ENCODE measurements around the gene CMIP.
A peak's percentile ranks its signal among the peaks of the same experiment; 100 is the strongest.

Gene CMIP

DNA sequence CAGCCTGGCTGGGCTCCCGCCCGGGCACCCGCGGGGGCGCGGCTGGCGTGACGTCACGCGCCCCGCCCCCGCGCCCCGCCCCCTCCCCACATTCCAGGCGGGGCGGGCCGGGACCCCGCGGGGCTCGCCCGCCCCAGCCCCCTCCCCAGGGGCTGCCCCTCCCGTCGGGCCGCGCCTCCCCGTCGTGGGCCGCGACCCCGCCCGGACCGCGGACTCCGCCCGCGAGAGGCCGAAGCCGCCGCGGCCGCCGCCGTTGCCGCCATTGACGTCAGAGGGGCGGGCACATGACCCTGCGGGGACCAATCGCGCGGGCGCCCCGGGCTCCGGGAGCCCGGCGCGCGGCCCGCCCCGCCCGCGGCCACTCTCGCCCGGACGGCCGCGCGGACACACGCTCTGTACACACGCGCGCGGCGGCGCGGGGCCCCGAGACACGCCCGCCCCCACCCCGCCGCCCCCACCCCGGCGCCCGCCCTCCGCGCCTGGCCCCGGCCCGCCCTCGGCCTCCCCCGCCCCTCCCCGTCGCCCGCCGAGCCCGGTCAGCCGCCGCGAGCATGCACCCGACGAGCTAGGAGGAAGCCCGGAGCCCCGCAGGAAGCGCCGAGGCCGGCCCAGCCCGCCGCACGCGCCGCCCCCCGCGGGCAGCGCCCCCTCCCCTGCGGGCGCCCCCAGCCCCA is at the start of gene CMIP:
Gene CMIP, plus strand, starts transcription at position 361 of the 674 bp plus-strand sequence.
- TF ChIP-seq TAF1 (IDR thresholded peaks at IDR 0.05; ENCODE audit: low read depth) (no peak; the same call in 1 of the 2 replicates), EP300 (IDR thresholded peaks at IDR 0.05; ENCODE audit: borderline replicate concordance) (no peak), CREB1 (IDR thresholded peaks at IDR 0.05; ENCODE audit: low read depth) (0 out of 2 replicates have a peak, but pooled peaks have one; percentile 35), CEBPB (IDR thresholded peaks at IDR 0.05) (no peak), NFIC (IDR thresholded peaks at IDR 0.05) (no peak), RAD21 (IDR thresholded peaks at IDR 0.05; ENCODE audit: low read depth) (no peak), FOXM1 (IDR thresholded peaks at IDR 0.05; ENCODE audit: borderline replicate concordance, low read depth) (no peak), YY1 (IDR thresholded peaks at IDR 0.05; ENCODE audit: low read depth) (no peak), EGR1 (IDR thresholded peaks at IDR 0.05) (no peak), TCF12 (IDR thresholded peaks at IDR 0.05; ENCODE audit: low read depth) (no peak), ZBTB7A (IDR thresholded peaks at IDR 0.05; ENCODE audit: low read depth) (peak; percentile 40; the same call in 1 of the 2 replicates), TEAD4 (IDR thresholded peaks at IDR 0.05) (no peak)
- TF ChIP-seq, protein P1, sequence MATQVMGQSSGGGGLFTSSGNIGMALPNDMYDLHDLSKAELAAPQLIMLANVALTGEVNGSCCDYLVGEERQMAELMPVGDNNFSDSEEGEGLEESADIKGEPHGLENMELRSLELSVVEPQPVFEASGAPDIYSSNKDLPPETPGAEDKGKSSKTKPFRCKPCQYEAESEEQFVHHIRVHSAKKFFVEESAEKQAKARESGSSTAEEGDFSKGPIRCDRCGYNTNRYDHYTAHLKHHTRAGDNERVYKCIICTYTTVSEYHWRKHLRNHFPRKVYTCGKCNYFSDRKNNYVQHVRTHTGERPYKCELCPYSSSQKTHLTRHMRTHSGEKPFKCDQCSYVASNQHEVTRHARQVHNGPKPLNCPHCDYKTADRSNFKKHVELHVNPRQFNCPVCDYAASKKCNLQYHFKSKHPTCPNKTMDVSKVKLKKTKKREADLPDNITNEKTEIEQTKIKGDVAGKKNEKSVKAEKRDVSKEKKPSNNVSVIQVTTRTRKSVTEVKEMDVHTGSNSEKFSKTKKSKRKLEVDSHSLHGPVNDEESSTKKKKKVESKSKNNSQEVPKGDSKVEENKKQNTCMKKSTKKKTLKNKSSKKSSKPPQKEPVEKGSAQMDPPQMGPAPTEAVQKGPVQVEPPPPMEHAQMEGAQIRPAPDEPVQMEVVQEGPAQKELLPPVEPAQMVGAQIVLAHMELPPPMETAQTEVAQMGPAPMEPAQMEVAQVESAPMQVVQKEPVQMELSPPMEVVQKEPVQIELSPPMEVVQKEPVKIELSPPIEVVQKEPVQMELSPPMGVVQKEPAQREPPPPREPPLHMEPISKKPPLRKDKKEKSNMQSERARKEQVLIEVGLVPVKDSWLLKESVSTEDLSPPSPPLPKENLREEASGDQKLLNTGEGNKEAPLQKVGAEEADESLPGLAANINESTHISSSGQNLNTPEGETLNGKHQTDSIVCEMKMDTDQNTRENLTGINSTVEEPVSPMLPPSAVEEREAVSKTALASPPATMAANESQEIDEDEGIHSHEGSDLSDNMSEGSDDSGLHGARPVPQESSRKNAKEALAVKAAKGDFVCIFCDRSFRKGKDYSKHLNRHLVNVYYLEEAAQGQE (IDR thresholded peaks at IDR 0.05; ENCODE audit: low read depth): no peak
- TF ChIP-seq, protein P2, sequence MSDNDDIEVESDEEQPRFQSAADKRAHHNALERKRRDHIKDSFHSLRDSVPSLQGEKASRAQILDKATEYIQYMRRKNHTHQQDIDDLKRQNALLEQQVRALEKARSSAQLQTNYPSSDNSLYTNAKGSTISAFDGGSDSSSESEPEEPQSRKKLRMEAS (IDR thresholded peaks at IDR 0.05): no peak
- TF ChIP-seq, protein P3, sequence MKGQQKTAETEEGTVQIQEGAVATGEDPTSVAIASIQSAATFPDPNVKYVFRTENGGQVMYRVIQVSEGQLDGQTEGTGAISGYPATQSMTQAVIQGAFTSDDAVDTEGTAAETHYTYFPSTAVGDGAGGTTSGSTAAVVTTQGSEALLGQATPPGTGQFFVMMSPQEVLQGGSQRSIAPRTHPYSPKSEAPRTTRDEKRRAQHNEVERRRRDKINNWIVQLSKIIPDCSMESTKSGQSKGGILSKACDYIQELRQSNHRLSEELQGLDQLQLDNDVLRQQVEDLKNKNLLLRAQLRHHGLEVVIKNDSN (IDR thresholded peaks at IDR 0.05): peak; percentile 86

DNA sequence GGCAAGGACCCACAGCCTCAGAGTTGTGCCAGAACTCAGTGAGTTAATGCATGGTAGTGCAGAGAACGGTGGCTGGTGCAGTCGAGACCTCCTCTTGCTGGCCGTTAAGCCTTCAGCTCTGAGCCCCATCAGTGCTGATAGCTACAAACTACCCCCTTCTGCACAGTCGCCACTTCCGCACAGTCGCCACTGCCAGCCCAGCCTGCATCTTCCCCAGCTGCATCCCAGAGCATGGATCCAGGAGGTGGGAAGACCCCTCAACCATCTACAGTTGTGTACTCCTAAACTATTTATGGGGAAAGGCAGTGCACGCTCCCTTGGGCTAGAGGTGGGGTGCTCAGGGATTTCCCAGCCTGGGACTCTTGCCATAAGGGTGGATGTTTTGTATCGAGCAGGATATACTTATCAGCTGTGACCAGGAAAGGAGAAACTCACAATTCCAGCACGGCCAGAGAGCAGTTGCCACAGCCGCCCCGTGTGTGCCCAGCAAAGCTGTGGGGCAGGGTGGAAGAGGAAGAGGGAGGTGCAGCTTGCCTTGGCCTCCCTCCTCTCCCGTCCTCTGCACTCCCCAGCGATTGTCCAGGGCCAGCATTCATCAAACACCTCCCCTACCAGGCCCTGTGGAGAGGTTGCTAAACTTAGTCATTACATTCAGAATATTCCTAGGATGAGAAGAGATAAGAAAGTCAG is 49.5 kb upstream of the CMIP start:
- TF ChIP-seq TEAD4 (IDR thresholded peaks at IDR 0.05): no peak

DNA sequence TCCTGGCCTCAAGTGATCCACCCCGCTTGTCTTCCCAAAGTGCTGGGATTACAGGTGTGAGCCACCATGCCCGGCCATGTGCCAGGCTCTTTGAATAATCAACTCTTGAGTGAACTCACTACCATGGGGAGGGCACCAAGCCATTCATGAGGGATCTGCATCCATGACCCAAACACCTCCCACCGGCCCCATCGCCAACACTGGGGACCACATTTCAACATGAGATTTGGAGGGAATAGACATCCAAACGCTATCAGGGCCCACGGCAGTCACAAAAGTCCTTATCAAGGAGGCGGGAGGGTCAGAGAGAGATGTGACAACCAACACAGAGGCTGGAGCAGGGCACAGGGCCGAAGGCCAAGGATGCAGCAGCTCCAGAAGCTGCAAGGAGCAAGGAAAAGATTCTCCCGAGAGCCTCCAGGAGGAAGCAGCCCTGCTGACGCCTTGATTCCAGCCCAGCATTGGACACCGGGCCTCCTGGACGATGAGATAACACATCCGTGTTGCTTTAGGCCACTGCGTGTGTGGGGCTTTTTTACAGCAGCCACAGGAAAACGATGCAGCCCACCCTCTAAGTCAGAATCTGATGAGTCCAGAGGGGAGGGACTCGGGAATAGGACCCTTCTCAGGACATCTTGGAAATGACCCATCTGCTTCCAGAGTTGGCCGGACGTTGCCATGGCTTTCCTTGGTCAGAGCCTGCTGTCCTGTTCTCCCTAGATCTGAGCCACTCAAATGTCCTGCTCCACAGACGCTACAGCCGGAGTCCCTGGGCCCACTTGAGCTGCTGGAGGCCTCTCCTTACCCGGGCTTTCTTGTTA is 47.3 kb upstream of the CMIP start:
- TF ChIP-seq CEBPB (IDR thresholded peaks at IDR 0.05): no peak
- TF ChIP-seq YY1 (IDR thresholded peaks at IDR 0.05; ENCODE audit: low read depth): no peak
- TF ChIP-seq TCF12 (IDR thresholded peaks at IDR 0.05; ENCODE audit: low read depth): no peak
- TF ChIP-seq RAD21 (IDR thresholded peaks at IDR 0.05; ENCODE audit: low read depth): no peak
- no peak for TF ChIP-seq EP300 (IDR thresholded peaks at IDR 0.05; ENCODE audit: borderline replicate concordance)
- no peak for TF ChIP-seq FOXM1 (IDR thresholded peaks at IDR 0.05; ENCODE audit: borderline replicate concordance, low read depth)
- TF ChIP-seq, protein P2 (IDR thresholded peaks at IDR 0.05): no peak

DNA sequence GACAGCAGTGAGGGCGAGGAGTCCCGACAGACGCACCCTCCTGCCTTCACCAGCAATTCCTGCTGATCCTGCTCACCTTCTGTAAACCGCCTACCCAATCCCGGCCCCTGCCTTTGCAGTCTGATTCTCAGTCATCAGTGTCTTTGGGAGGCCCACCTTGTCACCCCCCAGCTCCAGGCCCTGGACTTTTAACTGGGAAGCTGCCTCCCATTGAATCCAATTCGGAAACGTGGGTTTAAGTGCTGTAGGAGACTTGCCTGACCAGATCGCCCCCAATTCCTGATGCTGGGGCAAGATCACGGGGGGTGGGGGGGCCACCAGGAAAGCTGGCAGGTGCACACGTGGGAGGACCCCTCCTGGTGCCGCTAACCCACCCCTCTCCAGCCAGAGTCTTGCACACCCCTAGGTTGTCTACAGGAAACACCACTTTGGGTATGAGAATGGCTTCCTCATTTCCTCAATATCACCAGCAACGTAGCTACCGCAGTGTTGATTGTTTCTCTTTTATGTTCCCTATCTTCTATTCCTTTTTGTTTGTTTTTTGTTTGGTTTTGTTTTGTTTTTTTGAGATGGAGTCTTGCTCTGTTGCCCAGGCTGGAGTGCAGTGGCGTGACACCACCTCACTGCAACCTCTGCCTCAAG is 46.6 kb upstream of the CMIP start:
- TF ChIP-seq, protein P2 (IDR thresholded peaks at IDR 0.05): no peak
- TF ChIP-seq FOXM1 (IDR thresholded peaks at IDR 0.05; ENCODE audit: borderline replicate concordance, low read depth): no peak
- no peak for TF ChIP-seq TEAD4 (IDR thresholded peaks at IDR 0.05)
- TF ChIP-seq TCF12 (IDR thresholded peaks at IDR 0.05; ENCODE audit: low read depth): no peak
- TF ChIP-seq EGR1 (IDR thresholded peaks at IDR 0.05): no peak

DNA sequence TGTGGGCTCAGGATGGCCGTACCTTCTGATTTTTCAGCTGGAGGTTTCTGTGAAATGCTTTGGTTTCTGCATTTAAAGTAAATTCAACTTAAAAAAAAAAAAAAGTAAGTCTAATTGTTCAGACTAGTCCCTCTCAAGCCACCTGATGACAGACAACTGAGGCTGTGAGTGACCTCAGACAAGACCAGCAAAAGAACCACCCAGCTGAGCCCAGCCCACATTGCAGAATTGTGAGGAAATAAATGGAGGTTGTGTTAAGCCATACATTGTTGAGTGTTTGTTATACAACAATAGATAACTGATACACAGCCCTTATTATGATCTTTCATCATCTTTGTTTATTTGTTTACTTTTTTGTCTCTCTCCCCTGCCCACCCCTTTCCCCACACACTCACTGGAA is 44.7 kb upstream of the CMIP start:
- TF ChIP-seq, protein P1 (IDR thresholded peaks at IDR 0.05; ENCODE audit: low read depth): no peak
- TF ChIP-seq, protein P2 (IDR thresholded peaks at IDR 0.05): no peak
- TF ChIP-seq NFIC (IDR thresholded peaks at IDR 0.05) (no peak), TEAD4 (IDR thresholded peaks at IDR 0.05) (no peak), EGR1 (IDR thresholded peaks at IDR 0.05) (no peak), CREB1 (IDR thresholded peaks at IDR 0.05; ENCODE audit: low read depth) (no peak), EP300 (IDR thresholded peaks at IDR 0.05; ENCODE audit: borderline replicate concordance) (no peak), YY1 (IDR thresholded peaks at IDR 0.05; ENCODE audit: low read depth) (no peak), TAF1 (IDR thresholded peaks at IDR 0.05; ENCODE audit: low read depth) (no peak), RAD21 (IDR thresholded peaks at IDR 0.05; ENCODE audit: low read depth) (no peak), TCF12 (IDR thresholded peaks at IDR 0.05; ENCODE audit: low read depth) (no peak), CEBPB (IDR thresholded peaks at IDR 0.05) (no peak), ZBTB7A (IDR thresholded peaks at IDR 0.05; ENCODE audit: low read depth) (no peak), FOXM1 (IDR thresholded peaks at IDR 0.05; ENCODE audit: borderline replicate concordance, low read depth) (no peak)
- TF ChIP-seq, protein P3 (IDR thresholded peaks at IDR 0.05): no peak
